ENCODE data around the gene AURKB. TPM values are rescaled to one million over a fixed set of nuclear protein-coding genes. Genes with fewer than 3 reads are reported as not detected.
A peak's percentile ranks its signal among the peaks of the same experiment; 100 is the strongest.

Gene AURKB
- total and polyA plus RNA-seq, 2 of the 13 experiments (the other 11 are each of a cell fraction or from before 2014, with no cell fraction given) = 29.5 to 75.3 TPM

DNA sequence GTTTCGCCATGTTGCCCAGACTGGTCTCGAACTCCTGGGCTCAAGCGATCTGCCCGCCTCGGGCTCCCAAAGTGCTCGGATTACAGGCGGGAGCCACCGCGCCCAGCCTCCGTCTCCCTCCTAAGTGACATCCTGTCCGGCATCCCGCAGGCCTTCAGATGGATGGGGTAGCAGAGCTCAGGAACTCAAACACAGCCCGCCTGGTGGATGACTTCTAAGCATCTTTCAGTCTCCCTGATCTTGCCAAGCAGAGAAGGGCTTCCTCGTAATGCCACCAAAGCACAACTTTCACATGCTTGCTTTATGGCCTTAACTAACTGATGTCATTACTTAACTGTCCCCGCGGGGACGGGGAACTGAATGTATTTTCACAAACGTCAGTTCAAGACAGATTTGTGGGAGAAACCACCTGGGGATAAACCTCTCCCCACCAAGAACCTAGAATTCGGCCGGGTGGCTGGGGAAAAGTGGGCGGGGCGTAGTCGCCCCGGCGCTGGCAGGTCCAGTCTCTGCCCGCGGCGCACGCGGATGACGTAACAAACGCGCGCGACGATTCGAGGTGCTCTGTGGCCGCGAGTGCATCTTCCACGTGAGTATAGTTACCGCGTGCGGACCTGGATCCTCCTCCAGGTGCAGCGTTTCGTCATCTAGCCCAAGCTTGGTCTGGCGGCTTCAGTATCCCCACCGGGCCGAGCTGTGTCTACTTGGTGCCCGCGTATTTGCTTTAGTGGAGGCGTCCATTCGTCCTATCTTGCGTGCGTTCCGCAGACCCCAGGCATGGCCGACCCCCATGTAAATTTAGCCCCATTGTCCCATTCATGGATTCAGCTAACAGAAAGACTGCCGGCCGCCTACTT is 38.6 kb upstream of the AURKB start, which contains the start of gene PFAS (continued):
- TF ChIP-seq, protein P1, sequence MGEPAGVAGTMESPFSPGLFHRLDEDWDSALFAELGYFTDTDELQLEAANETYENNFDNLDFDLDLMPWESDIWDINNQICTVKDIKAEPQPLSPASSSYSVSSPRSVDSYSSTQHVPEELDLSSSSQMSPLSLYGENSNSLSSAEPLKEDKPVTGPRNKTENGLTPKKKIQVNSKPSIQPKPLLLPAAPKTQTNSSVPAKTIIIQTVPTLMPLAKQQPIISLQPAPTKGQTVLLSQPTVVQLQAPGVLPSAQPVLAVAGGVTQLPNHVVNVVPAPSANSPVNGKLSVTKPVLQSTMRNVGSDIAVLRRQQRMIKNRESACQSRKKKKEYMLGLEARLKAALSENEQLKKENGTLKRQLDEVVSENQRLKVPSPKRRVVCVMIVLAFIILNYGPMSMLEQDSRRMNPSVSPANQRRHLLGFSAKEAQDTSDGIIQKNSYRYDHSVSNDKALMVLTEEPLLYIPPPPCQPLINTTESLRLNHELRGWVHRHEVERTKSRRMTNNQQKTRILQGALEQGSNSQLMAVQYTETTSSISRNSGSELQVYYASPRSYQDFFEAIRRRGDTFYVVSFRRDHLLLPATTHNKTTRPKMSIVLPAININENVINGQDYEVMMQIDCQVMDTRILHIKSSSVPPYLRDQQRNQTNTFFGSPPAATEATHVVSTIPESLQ (CRISPR knock-in tag; conservative IDR thresholded peaks at IDR 0.05) = no peak
- no peak for TF ChIP-seq DR1 (CRISPR knock-in tag; IDR thresholded peaks at IDR 0.05)
- no peak for TF ChIP-seq ATRX (CRISPR knock-in tag; IDR thresholded peaks at IDR 0.05; ENCODE audit: borderline replicate concordance)
- 0 out of 2 replicates have a peak, but pooled peaks have one; percentile 62 for TF ChIP-seq PCBP1 (IDR thresholded peaks at IDR 0.05; ENCODE audit: borderline replicate concordance, low read depth, low read length)
- TF ChIP-seq YEATS2 (CRISPR knock-in tag; IDR thresholded peaks at IDR 0.05; ENCODE audit: borderline replicate concordance) = peak; percentile 89
- peak; percentile 41 for TF ChIP-seq XRCC5 (optimal IDR thresholded peaks at IDR 0.05; ENCODE audit: low read length)
- TF ChIP-seq ZNF12 (CRISPR knock-in tag; IDR thresholded peaks at IDR 0.05) = no peak
- TF ChIP-seq, protein P2, sequence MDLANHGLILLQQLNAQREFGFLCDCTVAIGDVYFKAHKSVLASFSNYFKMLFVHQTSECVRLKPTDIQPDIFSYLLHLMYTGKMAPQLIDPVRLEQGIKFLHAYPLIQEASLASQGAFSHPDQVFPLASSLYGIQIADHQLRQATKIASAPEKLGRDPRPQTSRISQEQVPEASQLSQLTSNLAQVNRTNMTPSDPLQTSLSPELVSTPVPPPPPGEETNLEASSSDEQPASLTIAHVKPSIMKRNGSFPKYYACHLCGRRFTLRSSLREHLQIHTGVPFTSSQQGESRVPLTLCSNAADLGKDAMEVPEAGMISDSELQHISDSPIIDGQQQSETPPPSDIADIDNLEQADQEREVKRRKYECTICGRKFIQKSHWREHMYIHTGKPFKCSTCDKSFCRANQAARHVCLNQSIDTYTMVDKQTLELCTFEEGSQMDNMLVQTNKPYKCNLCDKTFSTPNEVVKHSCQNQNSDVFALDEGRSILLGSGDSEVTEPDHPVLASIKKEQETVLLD (CRISPR knock-in tag; IDR thresholded peaks at IDR 0.05; ENCODE audit: low read depth) = no peak
- TF ChIP-seq ZNF724P (CRISPR knock-in tag; IDR thresholded peaks at IDR 0.05; ENCODE audit: borderline replicate concordance) = no peak
- TF ChIP-seq TP53 (CRISPR knock-in tag; conservative IDR thresholded peaks at IDR 0.05) = no peak
- no peak for TF ChIP-seq ZNF761 (CRISPR knock-in tag; conservative IDR thresholded peaks at IDR 0.05)
- no peak for TF ChIP-seq ZNF530 (CRISPR knock-in tag; IDR thresholded peaks at IDR 0.05; ENCODE audit: low read depth)
- TF ChIP-seq, protein P3, sequence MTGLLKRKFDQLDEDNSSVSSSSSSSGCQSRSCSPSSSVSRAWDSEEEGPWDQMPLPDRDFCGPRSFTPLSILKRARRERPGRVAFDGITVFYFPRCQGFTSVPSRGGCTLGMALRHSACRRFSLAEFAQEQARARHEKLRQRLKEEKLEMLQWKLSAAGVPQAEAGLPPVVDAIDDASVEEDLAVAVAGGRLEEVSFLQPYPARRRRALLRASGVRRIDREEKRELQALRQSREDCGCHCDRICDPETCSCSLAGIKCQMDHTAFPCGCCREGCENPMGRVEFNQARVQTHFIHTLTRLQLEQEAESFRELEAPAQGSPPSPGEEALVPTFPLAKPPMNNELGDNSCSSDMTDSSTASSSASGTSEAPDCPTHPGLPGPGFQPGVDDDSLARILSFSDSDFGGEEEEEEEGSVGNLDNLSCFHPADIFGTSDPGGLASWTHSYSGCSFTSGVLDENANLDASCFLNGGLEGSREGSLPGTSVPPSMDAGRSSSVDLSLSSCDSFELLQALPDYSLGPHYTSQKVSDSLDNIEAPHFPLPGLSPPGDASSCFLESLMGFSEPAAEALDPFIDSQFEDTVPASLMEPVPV (CRISPR knock-in tag; IDR thresholded peaks at IDR 0.05) = no peak
- TF ChIP-seq, protein P4, sequence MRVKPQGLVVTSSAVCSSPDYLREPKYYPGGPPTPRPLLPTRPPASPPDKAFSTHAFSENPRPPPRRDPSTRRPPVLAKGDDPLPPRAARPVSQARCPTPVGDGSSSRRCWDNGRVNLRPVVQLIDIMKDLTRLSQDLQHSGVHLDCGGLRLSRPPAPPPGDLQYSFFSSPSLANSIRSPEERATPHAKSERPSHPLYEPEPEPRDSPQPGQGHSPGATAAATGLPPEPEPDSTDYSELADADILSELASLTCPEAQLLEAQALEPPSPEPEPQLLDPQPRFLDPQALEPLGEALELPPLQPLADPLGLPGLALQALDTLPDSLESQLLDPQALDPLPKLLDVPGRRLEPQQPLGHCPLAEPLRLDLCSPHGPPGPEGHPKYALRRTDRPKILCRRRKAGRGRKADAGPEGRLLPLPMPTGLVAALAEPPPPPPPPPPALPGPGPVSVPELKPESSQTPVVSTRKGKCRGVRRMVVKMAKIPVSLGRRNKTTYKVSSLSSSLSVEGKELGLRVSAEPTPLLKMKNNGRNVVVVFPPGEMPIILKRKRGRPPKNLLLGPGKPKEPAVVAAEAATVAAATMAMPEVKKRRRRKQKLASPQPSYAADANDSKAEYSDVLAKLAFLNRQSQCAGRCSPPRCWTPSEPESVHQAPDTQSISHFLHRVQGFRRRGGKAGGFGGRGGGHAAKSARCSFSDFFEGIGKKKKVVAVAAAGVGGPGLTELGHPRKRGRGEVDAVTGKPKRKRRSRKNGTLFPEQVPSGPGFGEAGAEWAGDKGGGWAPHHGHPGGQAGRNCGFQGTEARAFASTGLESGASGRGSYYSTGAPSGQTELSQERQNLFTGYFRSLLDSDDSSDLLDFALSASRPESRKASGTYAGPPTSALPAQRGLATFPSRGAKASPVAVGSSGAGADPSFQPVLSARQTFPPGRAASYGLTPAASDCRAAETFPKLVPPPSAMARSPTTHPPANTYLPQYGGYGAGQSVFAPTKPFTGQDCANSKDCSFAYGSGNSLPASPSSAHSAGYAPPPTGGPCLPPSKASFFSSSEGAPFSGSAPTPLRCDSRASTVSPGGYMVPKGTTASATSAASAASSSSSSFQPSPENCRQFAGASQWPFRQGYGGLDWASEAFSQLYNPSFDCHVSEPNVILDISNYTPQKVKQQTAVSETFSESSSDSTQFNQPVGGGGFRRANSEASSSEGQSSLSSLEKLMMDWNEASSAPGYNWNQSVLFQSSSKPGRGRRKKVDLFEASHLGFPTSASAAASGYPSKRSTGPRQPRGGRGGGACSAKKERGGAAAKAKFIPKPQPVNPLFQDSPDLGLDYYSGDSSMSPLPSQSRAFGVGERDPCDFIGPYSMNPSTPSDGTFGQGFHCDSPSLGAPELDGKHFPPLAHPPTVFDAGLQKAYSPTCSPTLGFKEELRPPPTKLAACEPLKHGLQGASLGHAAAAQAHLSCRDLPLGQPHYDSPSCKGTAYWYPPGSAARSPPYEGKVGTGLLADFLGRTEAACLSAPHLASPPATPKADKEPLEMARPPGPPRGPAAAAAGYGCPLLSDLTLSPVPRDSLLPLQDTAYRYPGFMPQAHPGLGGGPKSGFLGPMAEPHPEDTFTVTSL (CRISPR knock-in tag; IDR thresholded peaks at IDR 0.05; ENCODE audit: borderline replicate concordance) = no peak
- TF ChIP-seq KDM6A (CRISPR knock-in tag; IDR thresholded peaks at IDR 0.05; ENCODE audit: low read depth) = no peak
- TF ChIP-seq, protein P5, sequence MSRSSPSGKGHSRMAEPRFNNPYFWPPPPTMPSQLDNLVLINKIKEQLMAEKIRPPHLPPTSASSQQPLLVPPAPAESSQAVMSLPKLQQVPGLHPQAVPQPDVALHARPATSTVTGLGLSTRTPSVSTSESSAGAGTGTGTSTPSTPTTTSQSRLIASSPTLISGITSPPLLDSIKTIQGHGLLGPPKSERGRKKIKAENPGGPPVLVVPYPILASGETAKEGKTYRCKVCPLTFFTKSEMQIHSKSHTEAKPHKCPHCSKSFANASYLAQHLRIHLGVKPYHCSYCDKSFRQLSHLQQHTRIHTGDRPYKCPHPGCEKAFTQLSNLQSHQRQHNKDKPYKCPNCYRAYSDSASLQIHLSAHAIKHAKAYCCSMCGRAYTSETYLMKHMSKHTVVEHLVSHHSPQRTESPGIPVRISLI (CRISPR knock-in tag; IDR thresholded peaks at IDR 0.05; ENCODE audit: borderline replicate concordance) = no peak; the same call in 1 of the 2 replicates

Data from HepG2 (cell line).